GM12891 (cell line): ENCODE results near the gene PHF13.

Source experiments
- PAX5 ChIP-seq: IDR thresholded peaks from 2 replicates; pipeline ENCODE4 v1.6.1; 2011; ENCODE audit warnings: low read length, moderate library complexity, mild to moderate bottlenecking; ENCODE audit not compliant: insufficient read depth, severe bottlenecking
- POLR2A ChIP-seq: IDR thresholded peaks from 2 replicates; pipeline ENCODE4 v1.6.1; 2011; ENCODE audit warnings: low read depth, low read length, control low read depth
- POLR2AphosphoS5 ChIP-seq: IDR thresholded peaks from 2 replicates; pipeline ENCODE4 v1.6.1; 2011; ENCODE audit warnings: low read depth, low read length, control low read depth
- SPI1 ChIP-seq: IDR thresholded peaks from 2 replicates; pipeline ENCODE4 v1.6.1; 2011; ENCODE audit warnings: low read depth, low read length, control low read depth
- TAF1 ChIP-seq: IDR thresholded peaks from 2 replicates; pipeline ENCODE4 v1.6.1; 2011; ENCODE audit warnings: low read depth, low read length, control low read depth

DNA sequence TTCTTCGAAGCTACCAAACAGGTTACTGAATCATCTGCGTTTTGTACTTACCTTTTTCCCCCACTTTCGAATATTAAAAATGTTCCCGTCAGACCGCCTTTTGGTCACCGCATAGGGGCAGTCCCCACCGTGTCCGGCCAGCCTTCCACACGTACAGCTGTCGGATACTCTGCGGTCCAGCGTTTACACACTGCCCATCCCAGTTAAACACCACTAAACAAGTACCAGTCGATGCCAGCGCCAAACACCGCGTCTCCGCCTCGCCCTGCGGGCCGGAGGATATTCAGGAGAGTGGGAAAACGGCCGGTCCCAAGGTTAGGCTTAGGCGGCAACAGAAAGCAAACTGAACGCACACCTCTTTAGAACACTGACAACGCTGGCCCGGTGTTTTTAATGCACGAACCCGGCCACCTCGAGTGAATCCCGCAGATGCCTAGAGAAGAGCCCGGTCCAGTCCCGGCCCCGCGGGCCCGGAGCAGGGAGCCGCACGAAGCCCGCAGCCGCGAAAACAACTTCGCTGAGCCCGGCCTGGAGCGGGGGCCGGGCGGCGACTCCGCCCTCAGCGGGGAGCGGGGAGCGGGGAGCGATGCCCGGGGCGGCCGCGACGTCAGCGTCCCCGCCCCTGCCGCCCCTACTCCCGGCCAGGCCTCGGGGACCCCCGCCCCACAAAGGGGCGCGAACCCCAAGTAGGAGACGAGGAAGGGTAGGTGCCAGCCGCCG, 730 bp upstream of the PHF13 start:
- no peak for TF ChIP-seq POLR2A
- TF ChIP-seq TAF1 = no peak
- no peak for TF ChIP-seq POLR2AphosphoS5
- no peak for TF ChIP-seq SPI1
- TF ChIP-seq PAX5 = no peak
